HL-60 (cell line): ENCODE measurements around the gene BRIP1.

Experiments
- DNase-seq, 2 experiments: peaks; one replicate each; pipeline ENCODE4 v3.0.0-alpha.2; 2010 to 2020; ENCODE audit warnings: low read depth in 1 of 2, low spot score in 1 of 2
- H3K27ac ChIP-seq: fragments of 250-450 bp; sonication (Bioruptor Pico); replicated peaks from 2 replicates; pipeline ENCODE4 v1.5.1; 2020; ENCODE audit warnings: mild to moderate bottlenecking, moderate library complexity
- H3K27me3 ChIP-seq: fragments of 250-450 bp; sonication (Bioruptor Pico); 2 replicates; pipeline ENCODE4 v1.5.1; 2021; ENCODE audit warnings: mild to moderate bottlenecking, moderate library complexity; ENCODE audit not compliant: insufficient read depth, poor library complexity, severe bottlenecking
- H3K4me3 ChIP-seq: replicated peaks from 2 replicates; pipeline ENCODE4 v1.5.1; 2011; ENCODE audit warnings: mild to moderate bottlenecking, control low read depth, low read length; ENCODE audit not compliant: insufficient read depth
- GABPA ChIP-seq: IDR thresholded peaks from 2 replicates; pipeline ENCODE4 v1.6.1; 2012; ENCODE audit warnings: low read depth
- POLR2AphosphoS5 ChIP-seq: IDR thresholded peaks from 2 replicates; pipeline ENCODE4 v1.6.1; 2012; ENCODE audit warnings: low read depth
- REST ChIP-seq: IDR thresholded peaks from 2 replicates; pipeline ENCODE4 v1.6.1; 2012; ENCODE audit warnings: low read depth; ENCODE audit not compliant: insufficient replicate concordance
- SPI1 ChIP-seq: IDR thresholded peaks from 2 replicates; pipeline ENCODE4 v1.6.1; 2012; ENCODE audit warnings: low read depth, mild to moderate bottlenecking, borderline replicate concordance
- TF ChIP-seq, protein P1 (sequence below): IDR thresholded peaks from one replicate; pipeline ENCODE4 v1.5.1; 2011; ENCODE audit warnings: low read length, control low read depth, inconsistent platforms; ENCODE audit not compliant: insufficient read depth

The BRIP1 gene

GRCh38 chr17:61735807-61736206 lies 127.5 kb downstream of the BRIP1 start:
- TF ChIP-seq SPI1 (no peak), POLR2AphosphoS5 (no peak), GABPA (no peak)
- H3K27ac ChIP-seq, result no peak overlapping the region
- no peaks in the 10 kb centered on the region for H3K27me3 ChIP-seq
- H3K4me3 ChIP-seq, result no peak overlapping the region
- DNase-seq, result no peak

DNA sequence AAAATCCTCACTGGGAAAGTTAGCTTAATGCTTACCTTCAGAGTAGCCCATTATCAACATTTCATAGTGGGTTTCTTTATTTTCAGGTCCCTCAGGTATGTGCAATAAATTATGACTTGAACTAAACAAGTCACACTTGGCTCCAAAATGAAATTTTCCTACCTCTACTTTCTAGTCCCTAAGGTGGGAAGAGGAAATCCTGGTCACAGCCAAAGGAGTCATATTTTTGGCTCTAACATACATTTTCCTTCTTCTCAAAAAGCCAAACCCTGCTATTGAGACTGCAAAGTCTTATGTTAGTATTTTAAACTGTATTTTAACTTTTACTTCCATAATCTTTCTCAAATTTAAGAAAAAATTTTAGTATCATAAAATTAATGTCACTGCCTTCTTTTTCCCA lies 128.9 kb downstream of the BRIP1 start:
- DNase-seq, result no peak
- Histone ChIP-seq H3K4me3 (no peak overlapping the region), H3K27ac (no peak overlapping the region), H3K27me3 (no peaks in the 10 kb centered on the region)
- TF ChIP-seq, protein P1, sequence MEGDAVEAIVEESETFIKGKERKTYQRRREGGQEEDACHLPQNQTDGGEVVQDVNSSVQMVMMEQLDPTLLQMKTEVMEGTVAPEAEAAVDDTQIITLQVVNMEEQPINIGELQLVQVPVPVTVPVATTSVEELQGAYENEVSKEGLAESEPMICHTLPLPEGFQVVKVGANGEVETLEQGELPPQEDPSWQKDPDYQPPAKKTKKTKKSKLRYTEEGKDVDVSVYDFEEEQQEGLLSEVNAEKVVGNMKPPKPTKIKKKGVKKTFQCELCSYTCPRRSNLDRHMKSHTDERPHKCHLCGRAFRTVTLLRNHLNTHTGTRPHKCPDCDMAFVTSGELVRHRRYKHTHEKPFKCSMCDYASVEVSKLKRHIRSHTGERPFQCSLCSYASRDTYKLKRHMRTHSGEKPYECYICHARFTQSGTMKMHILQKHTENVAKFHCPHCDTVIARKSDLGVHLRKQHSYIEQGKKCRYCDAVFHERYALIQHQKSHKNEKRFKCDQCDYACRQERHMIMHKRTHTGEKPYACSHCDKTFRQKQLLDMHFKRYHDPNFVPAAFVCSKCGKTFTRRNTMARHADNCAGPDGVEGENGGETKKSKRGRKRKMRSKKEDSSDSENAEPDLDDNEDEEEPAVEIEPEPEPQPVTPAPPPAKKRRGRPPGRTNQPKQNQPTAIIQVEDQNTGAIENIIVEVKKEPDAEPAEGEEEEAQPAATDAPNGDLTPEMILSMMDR, result no peak
- TF ChIP-seq POLR2AphosphoS5 (no peak), REST (no peak), GABPA (no peak), SPI1 (no peak)

DNA sequence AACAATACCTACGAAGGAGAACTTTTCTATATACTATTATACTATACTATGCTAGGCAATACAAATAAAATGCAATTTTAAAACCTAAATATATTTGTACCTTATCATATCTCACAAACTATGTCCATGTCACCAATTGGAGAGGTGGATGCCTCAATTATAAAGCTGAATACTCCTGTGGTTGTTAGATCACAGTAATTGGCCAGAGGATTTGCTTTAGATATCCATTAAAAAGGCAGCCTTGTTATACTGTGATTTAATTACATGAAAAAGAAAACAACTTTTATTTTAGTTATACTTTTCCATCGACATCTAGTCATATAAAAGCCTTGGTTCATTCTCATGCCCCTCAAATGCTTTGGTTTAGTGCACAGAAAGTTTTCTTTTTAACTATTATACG lies 129.3 kb downstream of the BRIP1 start:
- no peak for DNase-seq
- no peak overlapping the region for H3K27ac ChIP-seq
- no peaks in the 10 kb centered on the region for H3K27me3 ChIP-seq
- TF ChIP-seq POLR2AphosphoS5, result no peak
- no peak for TF ChIP-seq REST
- TF ChIP-seq, protein P1, result no peak
- TF ChIP-seq SPI1, result no peak
- TF ChIP-seq GABPA, result no peak
- H3K4me3 ChIP-seq, result no peak overlapping the region

DNA sequence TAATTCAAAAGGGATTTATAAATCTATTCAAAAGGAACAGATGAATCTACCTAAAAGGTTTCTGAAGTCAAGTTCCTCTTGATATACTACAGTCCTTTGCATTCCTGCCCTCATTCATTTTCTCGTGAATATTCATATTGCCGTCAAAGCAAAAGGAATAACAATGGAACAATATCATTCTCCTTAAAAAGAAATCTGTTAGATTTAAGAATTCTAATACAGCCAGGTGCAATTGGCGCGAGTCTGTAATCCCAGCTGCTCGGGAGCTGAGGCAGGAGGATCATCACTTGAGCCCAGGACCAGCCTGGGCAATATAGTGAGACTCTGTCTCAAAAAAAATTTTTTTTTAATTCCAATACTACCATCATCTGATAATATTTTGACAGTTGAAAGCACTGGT lies 130.3 kb downstream of the BRIP1 start:
- Histone ChIP-seq H3K4me3 (no peak overlapping the region), H3K27me3 (no peaks in the 10 kb centered on the region), H3K27ac (no peak overlapping the region)
- TF ChIP-seq REST (no peak), POLR2AphosphoS5 (no peak), SPI1 (no peak), GABPA (no peak)
- TF ChIP-seq, protein P1, result no peak
- no peak for DNase-seq
